Fibroblast of lung (primary cell): ENCODE measurements around the gene GTPBP2.

Experiments
- EZH2 ChIP-seq: IDR thresholded peaks from 2 replicates; pipeline ENCODE4 v1.5.1; 2012; ENCODE audit warnings: low read length, control low read depth, mild to moderate bottlenecking; ENCODE audit errors: missing control alignments
- TF ChIP-seq, protein P1 (sequence below), 2 donors: IDR thresholded peaks in 1 of 2; conservative IDR thresholded peaks in 1 of 2; 1 replicate in 1 of 2; 2 replicates in 1 of 2; pipeline ENCODE4 v1.5.1; 2011 to 2012; ENCODE audit warnings: low read length in 2 of 2, control low read depth in 1 of 2, inconsistent platforms in 1 of 2, low read depth in 1 of 2, mild to moderate bottlenecking in 1 of 2

DNA sequence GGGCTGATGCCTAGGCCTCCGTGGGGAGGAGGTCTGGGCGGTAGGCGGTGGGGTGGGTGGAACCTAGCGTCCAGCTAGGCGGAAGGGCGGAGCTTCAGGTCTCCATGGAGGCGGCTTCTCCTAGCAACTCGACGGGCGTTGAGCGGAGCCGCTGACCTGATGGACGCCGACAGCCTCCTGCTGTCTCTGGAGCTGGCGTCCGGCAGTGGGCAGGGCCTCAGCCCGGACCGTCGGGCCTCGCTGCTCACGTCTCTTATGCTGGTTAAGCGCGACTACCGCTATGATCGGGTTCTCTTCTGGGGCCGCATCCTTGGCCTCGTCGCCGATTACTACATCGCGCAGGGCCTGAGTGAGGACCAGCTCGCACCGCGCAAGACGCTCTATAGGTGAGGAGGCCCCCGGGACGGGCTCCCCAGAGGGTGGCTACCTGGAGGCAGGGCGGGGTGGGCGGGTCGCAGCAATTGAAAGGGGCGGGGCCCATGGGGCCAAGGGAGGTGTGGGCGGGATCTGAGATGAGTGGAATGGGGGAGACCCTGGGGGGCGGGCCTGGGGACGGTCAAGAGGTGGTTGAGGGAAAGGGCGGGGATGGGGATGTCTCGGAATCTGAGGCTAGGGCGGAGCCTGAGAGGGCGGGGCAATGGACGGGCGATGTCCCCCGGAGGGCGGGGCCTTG, 16.0 kb upstream of the GTPBP2 start, which contains the start of gene RSPH9:
- TF ChIP-seq EZH2, result no peak
- TF ChIP-seq, protein P1, sequence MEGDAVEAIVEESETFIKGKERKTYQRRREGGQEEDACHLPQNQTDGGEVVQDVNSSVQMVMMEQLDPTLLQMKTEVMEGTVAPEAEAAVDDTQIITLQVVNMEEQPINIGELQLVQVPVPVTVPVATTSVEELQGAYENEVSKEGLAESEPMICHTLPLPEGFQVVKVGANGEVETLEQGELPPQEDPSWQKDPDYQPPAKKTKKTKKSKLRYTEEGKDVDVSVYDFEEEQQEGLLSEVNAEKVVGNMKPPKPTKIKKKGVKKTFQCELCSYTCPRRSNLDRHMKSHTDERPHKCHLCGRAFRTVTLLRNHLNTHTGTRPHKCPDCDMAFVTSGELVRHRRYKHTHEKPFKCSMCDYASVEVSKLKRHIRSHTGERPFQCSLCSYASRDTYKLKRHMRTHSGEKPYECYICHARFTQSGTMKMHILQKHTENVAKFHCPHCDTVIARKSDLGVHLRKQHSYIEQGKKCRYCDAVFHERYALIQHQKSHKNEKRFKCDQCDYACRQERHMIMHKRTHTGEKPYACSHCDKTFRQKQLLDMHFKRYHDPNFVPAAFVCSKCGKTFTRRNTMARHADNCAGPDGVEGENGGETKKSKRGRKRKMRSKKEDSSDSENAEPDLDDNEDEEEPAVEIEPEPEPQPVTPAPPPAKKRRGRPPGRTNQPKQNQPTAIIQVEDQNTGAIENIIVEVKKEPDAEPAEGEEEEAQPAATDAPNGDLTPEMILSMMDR (conservative IDR thresholded peaks at IDR 0.05 in 1 of 2, IDR thresholded peaks at IDR 0.05 in 1 of 2; ENCODE audit: low read depth in 1 of 2, low read length in 2 of 2), result no peak
